ENCODE measurements around the gene PLXNA2. TPM values are rescaled to one million over a fixed set of nuclear protein-coding genes. Genes with fewer than 3 reads are reported as not detected.

The PLXNA2 gene
- total RNA-seq, 1 experiment from 2014 or later: 0.89 TPM

DNA sequence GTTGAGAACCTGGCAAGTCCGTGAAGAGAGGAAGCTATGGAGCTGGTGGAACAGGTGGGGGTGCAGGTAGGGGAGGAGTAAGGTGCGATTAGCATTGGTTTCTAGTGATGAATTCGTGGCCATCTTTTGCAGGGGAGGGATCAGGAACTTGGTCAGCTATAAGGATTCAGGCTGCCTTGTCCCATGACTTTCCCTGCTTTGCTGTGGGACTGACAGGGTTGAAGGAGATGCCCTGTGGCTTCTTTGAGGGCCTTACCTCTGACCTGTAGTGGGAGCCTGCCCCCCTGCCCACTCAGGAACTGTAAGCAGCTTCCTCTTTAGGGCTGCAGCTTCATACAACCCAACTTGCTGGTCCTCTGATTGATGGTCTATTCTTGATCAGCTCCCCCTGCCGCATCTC lies 248.6 kb downstream of the PLXNA2 start:
- no TSS peak for BruUV-seq (replicated peaks)
- no peak for ATAC-seq
- POLR2A ChIA-PET: no interaction called here
- intact Hi-C loops (cut with micrococcal nuclease): no loop called here
- Histone ChIP-seq H3K27me3 (ENCODE audit: insufficient read depth, low read length) (peaks cover 18% of the 10 kb centered on the region), H3K36me3 (ENCODE audit: control insufficient read depth in 1 of 2, insufficient read depth in 2 of 2, low read length in 2 of 2) (no peaks in the 10 kb centered on the region), H3K9me3 (ENCODE audit: control insufficient read depth in 1 of 2, insufficient read depth in 1 of 2, low read depth in 1 of 2, low read length in 2 of 2) (no peaks in the 10 kb centered on the region), H3K9ac (ENCODE audit: low read length) (no peak overlapping the region), H3K9me2 (ENCODE audit: insufficient read depth) (no peaks in the 10 kb centered on the region), H3K27ac (ENCODE audit: low read depth, low read length) (no peak overlapping the region), H4K20me1 (ENCODE audit: insufficient read depth) (no peaks in the 10 kb centered on the region), H2AFZ (ENCODE audit: low read depth, low read length, poor library complexity, severe bottlenecking) (no peak overlapping the region), H3K4me1 (ENCODE audit: control insufficient read depth in 1 of 2, insufficient read depth in 2 of 2, low read length in 2 of 2) (no peaks in the 10 kb centered on the region), H3K4me3 (replicated peaks in 1 of 2; ENCODE audit: low read depth in 1 of 2, low read length in 2 of 2) (no peak overlapping the region), H3K79me2 (ENCODE audit: insufficient read depth, low read length) (no peaks in the 10 kb centered on the region), H3K4me2 (ENCODE audit: low read length) (no peak overlapping the region)
- RAD21 ChIA-PET (ENCODE audit: low non-redundant PET in 1 of 2, low total read pairs in 2 of 2, uncharacterized antibody in 2 of 2, unreplicated experiment in 2 of 2): no interaction called here
- TF ChIP-seq POLR2AphosphoS5 (IDR thresholded peaks at IDR 0.05; ENCODE audit: low read depth, low read length) (no peak), ZNF274 (IDR thresholded peaks at IDR 0.05; ENCODE audit: low read depth, low read length) (no peak), POLR2A (IDR thresholded peaks at IDR 0.05; ENCODE audit: borderline replicate concordance, extremely low read depth, insufficient read depth, insufficient read length) (no peak), SIN3A (IDR thresholded peaks at IDR 0.05; ENCODE audit: low read depth) (no peak), CBX3 (IDR thresholded peaks at IDR 0.05; ENCODE audit: low read depth) (no peak), ZFX (IDR thresholded peaks at IDR 0.05) (no peak), CEBPB (IDR thresholded peaks at IDR 0.05; ENCODE audit: low read depth) (no peak)
- TF ChIP-seq, protein P1, sequence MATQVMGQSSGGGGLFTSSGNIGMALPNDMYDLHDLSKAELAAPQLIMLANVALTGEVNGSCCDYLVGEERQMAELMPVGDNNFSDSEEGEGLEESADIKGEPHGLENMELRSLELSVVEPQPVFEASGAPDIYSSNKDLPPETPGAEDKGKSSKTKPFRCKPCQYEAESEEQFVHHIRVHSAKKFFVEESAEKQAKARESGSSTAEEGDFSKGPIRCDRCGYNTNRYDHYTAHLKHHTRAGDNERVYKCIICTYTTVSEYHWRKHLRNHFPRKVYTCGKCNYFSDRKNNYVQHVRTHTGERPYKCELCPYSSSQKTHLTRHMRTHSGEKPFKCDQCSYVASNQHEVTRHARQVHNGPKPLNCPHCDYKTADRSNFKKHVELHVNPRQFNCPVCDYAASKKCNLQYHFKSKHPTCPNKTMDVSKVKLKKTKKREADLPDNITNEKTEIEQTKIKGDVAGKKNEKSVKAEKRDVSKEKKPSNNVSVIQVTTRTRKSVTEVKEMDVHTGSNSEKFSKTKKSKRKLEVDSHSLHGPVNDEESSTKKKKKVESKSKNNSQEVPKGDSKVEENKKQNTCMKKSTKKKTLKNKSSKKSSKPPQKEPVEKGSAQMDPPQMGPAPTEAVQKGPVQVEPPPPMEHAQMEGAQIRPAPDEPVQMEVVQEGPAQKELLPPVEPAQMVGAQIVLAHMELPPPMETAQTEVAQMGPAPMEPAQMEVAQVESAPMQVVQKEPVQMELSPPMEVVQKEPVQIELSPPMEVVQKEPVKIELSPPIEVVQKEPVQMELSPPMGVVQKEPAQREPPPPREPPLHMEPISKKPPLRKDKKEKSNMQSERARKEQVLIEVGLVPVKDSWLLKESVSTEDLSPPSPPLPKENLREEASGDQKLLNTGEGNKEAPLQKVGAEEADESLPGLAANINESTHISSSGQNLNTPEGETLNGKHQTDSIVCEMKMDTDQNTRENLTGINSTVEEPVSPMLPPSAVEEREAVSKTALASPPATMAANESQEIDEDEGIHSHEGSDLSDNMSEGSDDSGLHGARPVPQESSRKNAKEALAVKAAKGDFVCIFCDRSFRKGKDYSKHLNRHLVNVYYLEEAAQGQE (IDR thresholded peaks at IDR 0.05; ENCODE audit: low read depth): no peak
- TF ChIP-seq, protein P2, sequence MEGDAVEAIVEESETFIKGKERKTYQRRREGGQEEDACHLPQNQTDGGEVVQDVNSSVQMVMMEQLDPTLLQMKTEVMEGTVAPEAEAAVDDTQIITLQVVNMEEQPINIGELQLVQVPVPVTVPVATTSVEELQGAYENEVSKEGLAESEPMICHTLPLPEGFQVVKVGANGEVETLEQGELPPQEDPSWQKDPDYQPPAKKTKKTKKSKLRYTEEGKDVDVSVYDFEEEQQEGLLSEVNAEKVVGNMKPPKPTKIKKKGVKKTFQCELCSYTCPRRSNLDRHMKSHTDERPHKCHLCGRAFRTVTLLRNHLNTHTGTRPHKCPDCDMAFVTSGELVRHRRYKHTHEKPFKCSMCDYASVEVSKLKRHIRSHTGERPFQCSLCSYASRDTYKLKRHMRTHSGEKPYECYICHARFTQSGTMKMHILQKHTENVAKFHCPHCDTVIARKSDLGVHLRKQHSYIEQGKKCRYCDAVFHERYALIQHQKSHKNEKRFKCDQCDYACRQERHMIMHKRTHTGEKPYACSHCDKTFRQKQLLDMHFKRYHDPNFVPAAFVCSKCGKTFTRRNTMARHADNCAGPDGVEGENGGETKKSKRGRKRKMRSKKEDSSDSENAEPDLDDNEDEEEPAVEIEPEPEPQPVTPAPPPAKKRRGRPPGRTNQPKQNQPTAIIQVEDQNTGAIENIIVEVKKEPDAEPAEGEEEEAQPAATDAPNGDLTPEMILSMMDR (IDR thresholded peaks at IDR 0.05 in 2 of 3, conservative IDR thresholded peaks at IDR 0.05 in 1 of 3; ENCODE audit: borderline replicate concordance in 1 of 3, insufficient read depth in 1 of 3, low read depth in 2 of 3, low read length in 2 of 3): no peak
- no peak for DNase-seq (ENCODE audit: low read depth, low spot score)
- CTCF ChIA-PET: interaction anchor here (0.6 to 1.8 kb wide), 5 partner anchors 18 to 249 kb away, joined by 3 to 15 read pairs (median 4); no protein-coding TSS in a partner anchor

Data from HCT116 (cell line).